ENCODE measurements around the gene SEMA6A.

Gene SEMA6A

GRCh38 chr5:116486588-116486987, 88.0 kb downstream of the SEMA6A start:
- no peak for DNase-seq (ENCODE audit: low read depth)
- no peak overlapping the region for H3K4me3 ChIP-seq (ENCODE audit: low read depth, low read length)
- TF ChIP-seq CTCF (conservative IDR thresholded peaks at IDR 0.05; ENCODE audit: low read depth, low read length) = no peak

- no peak for TF ChIP-seq CTCF (conservative IDR thresholded peaks at IDR 0.05; ENCODE audit: low read depth, low read length)
- no peak for DNase-seq (ENCODE audit: low read depth)
- H3K4me3 ChIP-seq (ENCODE audit: low read depth, low read length) = no peak overlapping the region
Observed at GRCh38 chr5:116484645-116485044, 90.0 kb downstream of the SEMA6A start.

- H3K4me3 ChIP-seq (ENCODE audit: low read depth, low read length) = no peak overlapping the region
- DNase-seq (ENCODE audit: low read depth) = peak; percentile 68
- TF ChIP-seq CTCF (conservative IDR thresholded peaks at IDR 0.05; ENCODE audit: low read depth, low read length) = no peak
Observed at GRCh38 chr5:116482394-116482793, 92.2 kb downstream of the SEMA6A start.

- no peak for TF ChIP-seq CTCF (conservative IDR thresholded peaks at IDR 0.05; ENCODE audit: low read depth, low read length)
- peak; percentile 50 for DNase-seq (ENCODE audit: low read depth)
- H3K4me3 ChIP-seq (ENCODE audit: low read depth, low read length) = no peak overlapping the region
Observed at GRCh38 chr5:116480894-116481510, 93.6 kb downstream of the SEMA6A start.

- DNase-seq (ENCODE audit: low read depth) = peak; percentile 30
- no peak overlapping the region for H3K4me3 ChIP-seq (ENCODE audit: low read depth, low read length)
- no peak for TF ChIP-seq CTCF (conservative IDR thresholded peaks at IDR 0.05; ENCODE audit: low read depth, low read length)
Observed at GRCh38 chr5:116479776-116480675, 94.6 kb downstream of the SEMA6A start.

- no peak for TF ChIP-seq CTCF (conservative IDR thresholded peaks at IDR 0.05; ENCODE audit: low read depth, low read length)
Observed at GRCh38 chr5:116478491-116478890, 96.1 kb downstream of the SEMA6A start.

More at GRCh38 chr5:116478491-116478890, 96.1 kb downstream of the SEMA6A start:
- DNase-seq (ENCODE audit: low read depth) = no peak
- no peak overlapping the region for H3K4me3 ChIP-seq (ENCODE audit: low read depth, low read length)

All from choroid plexus epithelial cell (primary cell).